Cardiac septum (tissue), 1 donor: ENCODE data around the gene SCAMP4. TPM values are rescaled to one million over a fixed set of nuclear protein-coding genes. Genes with fewer than 3 reads are reported as not detected.

Experiments
- DNase-seq: peaks from one replicate; pipeline ENCODE4 v3.0.0-alpha.2; 2020; ENCODE audit warnings: low spot score
- intact Hi-C: fragments of 100-400 bp; cut with DNase I; formaldehyde crosslinking; loops from one replicate; pipeline ENCODE4 v1.14.0; 2022
- total RNA-seq: library from RNA; stranded (reverse); fragmentation: NEBNext Ultra II Directional; extraction: Animal tissue kit (Norgen Biotek cat#: 25700); gene quantifications from one replicate; pipeline ENCODE4 v1.2.1, GENCODE V29; 2021
- donor health status: DM: no; HTN: no; CAD: no.

Gene SCAMP4
- total RNA-seq, 1 donor from 2014 or later: 14.9 TPM

GRCh38 chr19:1929021-1929742, 24.0 kb downstream of the SCAMP4 start:
- intact Hi-C loops: loop anchor here (1.0 to 5.0 kb wide), 2 partner anchors 88 to 140 kb away; partner anchors contain the start of gene BTBD2
- peak; percentile 92 for DNase-seq

GRCh38 chr19:1931445-1931844, 26.2 kb downstream of the SCAMP4 start:
- DNase-seq: no peak
- intact Hi-C loops: no loop called here

GRCh38 chr19:1932395-1932794, 27.2 kb downstream of the SCAMP4 start:
- DNase-seq: no peak
- intact Hi-C loops: no loop called here

- no peak for DNase-seq
- intact Hi-C loops: no loop called here
Observed at GRCh38 chr19:1933244-1933643, 28.0 kb downstream of the SCAMP4 start.

GRCh38 chr19:1933942-1934341, 28.7 kb downstream of the SCAMP4 start:
- DNase-seq: no peak
- intact Hi-C loops: no loop called here

GRCh38 chr19:1935484-1936208, 30.4 kb downstream of the SCAMP4 start:
- DNase-seq: no peak
- intact Hi-C loops: no loop called here

- no peak for DNase-seq
- intact Hi-C loops: no loop called here
Observed at GRCh38 chr19:1936430-1936829, 31.2 kb downstream of the SCAMP4 start.

- no peak for DNase-seq
- intact Hi-C loops: no loop called here
Observed at GRCh38 chr19:1936916-1937610, 31.9 kb downstream of the SCAMP4 start.

- DNase-seq: no peak
- intact Hi-C loops: no loop called here
Observed at GRCh38 chr19:1938071-1938470, 32.9 kb downstream of the SCAMP4 start.

- intact Hi-C loops: no loop called here
- DNase-seq: no peak
Observed at GRCh38 chr19:1941146-1942077, 36.2 kb downstream of the SCAMP4 start, which contains the start of gene CSNK1G2. Gene CSNK1G2, plus strand, starts transcription at chr19:1941172. Its CDS starts 28,601 bp downstream, at chr19:1969773.

- intact Hi-C loops: no loop called here
- DNase-seq: peak; percentile 91
Observed at GRCh38 chr19:1942078-1942933, 37.1 kb downstream of the SCAMP4 start.

- DNase-seq: no peak
- intact Hi-C loops: no loop called here
Observed at GRCh38 chr19:1942934-1943555, 37.8 kb downstream of the SCAMP4 start.

GRCh38 chr19:1943661-1944087, 38.5 kb downstream of the SCAMP4 start:
- intact Hi-C loops: no loop called here
- DNase-seq: no peak

- DNase-seq: no peak
- intact Hi-C loops: no loop called here
Observed at GRCh38 chr19:1944088-1944915, 39.1 kb downstream of the SCAMP4 start.

GRCh38 chr19:1944916-1945561, 39.8 kb downstream of the SCAMP4 start:
- DNase-seq: no peak

GRCh38 chr19:1945899-1946298, 40.7 kb downstream of the SCAMP4 start:
- intact Hi-C loops: no loop called here
- DNase-seq: no peak

More at GRCh38 chr19:1944916-1945561, 39.8 kb downstream of the SCAMP4 start:
- intact Hi-C loops: no loop called here
